Measurements from ENCODE around the gene MOB3A.

DNA sequence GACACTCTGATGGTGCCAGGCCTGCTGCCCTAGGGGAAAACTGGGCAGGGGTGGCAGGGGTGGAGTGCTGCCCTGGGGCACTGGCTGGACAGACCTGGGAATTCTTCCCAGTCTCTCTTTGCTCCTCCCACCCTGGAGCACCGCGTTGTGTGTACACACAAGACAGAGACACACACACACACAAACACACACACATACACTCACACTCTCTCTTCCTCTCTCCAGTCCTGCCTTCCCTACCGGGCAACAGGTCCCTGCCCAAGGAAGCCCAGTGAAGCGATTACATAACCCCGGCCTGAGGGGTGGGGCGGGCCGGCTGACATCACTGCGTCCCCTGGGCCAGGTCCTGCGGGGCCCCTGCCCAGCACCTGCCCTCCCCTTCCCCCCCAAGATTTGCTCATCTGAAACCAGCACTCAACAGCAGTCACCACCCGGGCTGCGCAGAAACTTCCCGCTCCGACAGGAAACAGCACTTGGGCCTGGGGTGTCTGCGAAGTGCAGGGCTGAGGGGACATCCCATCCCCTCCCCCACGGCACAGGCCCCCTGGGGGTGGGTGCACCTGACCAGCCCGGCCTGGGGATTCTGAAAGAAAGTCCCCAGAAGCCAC, 46.3 kb downstream of the MOB3A start:
- TF ChIP-seq, protein P1, sequence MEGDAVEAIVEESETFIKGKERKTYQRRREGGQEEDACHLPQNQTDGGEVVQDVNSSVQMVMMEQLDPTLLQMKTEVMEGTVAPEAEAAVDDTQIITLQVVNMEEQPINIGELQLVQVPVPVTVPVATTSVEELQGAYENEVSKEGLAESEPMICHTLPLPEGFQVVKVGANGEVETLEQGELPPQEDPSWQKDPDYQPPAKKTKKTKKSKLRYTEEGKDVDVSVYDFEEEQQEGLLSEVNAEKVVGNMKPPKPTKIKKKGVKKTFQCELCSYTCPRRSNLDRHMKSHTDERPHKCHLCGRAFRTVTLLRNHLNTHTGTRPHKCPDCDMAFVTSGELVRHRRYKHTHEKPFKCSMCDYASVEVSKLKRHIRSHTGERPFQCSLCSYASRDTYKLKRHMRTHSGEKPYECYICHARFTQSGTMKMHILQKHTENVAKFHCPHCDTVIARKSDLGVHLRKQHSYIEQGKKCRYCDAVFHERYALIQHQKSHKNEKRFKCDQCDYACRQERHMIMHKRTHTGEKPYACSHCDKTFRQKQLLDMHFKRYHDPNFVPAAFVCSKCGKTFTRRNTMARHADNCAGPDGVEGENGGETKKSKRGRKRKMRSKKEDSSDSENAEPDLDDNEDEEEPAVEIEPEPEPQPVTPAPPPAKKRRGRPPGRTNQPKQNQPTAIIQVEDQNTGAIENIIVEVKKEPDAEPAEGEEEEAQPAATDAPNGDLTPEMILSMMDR (IDR thresholded peaks at IDR 0.05 in 4 of 5, conservative IDR thresholded peaks at IDR 0.05 in 1 of 5), result no peak
- peak; percentile 82 to 93 for TF ChIP-seq POLR2A (IDR thresholded peaks at IDR 0.05)
